ENCODE measurements around the gene COL5A1. TPM values are rescaled to one million over a fixed set of nuclear protein-coding genes. Genes with fewer than 3 reads are reported as not detected.

The COL5A1 gene
- total and polyA plus RNA-seq, 2 experiments from 2014 or later: 2.5 to 13.1 TPM

DNA sequence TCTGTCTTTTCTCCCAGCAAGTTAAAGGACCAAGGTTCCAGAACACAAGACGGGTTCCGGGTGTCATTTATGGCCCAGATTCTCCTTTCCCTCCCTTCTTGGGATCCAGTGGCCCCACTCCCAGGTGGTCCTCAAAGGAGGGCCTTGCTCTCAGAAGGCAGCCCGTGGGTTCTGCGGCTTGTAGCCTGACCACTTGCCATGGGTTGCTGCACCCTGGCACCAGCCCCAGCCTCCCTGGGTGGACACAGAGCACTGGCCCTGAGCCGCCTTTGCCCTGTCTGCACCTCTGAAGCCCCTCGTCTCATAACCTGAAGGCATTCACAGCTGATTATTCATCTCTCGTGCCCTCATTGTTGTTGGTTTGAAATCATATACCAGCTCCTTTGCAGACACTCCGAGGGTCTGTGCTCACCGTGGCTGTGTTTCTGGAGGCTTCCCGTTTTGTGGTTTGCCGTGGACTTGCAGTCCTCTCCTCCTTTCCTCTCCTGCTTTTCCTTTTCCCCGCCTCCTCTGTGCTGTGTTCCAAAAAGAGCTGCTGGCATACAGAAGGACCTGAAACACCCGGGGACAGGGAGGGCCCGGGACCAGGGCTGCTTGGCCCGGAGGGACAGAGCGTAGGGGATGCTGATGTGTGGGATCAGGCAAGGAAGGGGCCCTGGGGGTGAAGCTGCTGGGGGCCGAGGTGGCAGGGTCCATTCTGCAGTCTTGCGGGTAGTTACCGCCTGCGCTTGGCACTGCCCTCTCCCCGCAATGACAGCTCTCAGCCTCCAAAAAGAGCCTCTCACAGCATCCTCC, 189.5 kb downstream of the COL5A1 start (continued):
- TF ChIP-seq, protein P1, sequence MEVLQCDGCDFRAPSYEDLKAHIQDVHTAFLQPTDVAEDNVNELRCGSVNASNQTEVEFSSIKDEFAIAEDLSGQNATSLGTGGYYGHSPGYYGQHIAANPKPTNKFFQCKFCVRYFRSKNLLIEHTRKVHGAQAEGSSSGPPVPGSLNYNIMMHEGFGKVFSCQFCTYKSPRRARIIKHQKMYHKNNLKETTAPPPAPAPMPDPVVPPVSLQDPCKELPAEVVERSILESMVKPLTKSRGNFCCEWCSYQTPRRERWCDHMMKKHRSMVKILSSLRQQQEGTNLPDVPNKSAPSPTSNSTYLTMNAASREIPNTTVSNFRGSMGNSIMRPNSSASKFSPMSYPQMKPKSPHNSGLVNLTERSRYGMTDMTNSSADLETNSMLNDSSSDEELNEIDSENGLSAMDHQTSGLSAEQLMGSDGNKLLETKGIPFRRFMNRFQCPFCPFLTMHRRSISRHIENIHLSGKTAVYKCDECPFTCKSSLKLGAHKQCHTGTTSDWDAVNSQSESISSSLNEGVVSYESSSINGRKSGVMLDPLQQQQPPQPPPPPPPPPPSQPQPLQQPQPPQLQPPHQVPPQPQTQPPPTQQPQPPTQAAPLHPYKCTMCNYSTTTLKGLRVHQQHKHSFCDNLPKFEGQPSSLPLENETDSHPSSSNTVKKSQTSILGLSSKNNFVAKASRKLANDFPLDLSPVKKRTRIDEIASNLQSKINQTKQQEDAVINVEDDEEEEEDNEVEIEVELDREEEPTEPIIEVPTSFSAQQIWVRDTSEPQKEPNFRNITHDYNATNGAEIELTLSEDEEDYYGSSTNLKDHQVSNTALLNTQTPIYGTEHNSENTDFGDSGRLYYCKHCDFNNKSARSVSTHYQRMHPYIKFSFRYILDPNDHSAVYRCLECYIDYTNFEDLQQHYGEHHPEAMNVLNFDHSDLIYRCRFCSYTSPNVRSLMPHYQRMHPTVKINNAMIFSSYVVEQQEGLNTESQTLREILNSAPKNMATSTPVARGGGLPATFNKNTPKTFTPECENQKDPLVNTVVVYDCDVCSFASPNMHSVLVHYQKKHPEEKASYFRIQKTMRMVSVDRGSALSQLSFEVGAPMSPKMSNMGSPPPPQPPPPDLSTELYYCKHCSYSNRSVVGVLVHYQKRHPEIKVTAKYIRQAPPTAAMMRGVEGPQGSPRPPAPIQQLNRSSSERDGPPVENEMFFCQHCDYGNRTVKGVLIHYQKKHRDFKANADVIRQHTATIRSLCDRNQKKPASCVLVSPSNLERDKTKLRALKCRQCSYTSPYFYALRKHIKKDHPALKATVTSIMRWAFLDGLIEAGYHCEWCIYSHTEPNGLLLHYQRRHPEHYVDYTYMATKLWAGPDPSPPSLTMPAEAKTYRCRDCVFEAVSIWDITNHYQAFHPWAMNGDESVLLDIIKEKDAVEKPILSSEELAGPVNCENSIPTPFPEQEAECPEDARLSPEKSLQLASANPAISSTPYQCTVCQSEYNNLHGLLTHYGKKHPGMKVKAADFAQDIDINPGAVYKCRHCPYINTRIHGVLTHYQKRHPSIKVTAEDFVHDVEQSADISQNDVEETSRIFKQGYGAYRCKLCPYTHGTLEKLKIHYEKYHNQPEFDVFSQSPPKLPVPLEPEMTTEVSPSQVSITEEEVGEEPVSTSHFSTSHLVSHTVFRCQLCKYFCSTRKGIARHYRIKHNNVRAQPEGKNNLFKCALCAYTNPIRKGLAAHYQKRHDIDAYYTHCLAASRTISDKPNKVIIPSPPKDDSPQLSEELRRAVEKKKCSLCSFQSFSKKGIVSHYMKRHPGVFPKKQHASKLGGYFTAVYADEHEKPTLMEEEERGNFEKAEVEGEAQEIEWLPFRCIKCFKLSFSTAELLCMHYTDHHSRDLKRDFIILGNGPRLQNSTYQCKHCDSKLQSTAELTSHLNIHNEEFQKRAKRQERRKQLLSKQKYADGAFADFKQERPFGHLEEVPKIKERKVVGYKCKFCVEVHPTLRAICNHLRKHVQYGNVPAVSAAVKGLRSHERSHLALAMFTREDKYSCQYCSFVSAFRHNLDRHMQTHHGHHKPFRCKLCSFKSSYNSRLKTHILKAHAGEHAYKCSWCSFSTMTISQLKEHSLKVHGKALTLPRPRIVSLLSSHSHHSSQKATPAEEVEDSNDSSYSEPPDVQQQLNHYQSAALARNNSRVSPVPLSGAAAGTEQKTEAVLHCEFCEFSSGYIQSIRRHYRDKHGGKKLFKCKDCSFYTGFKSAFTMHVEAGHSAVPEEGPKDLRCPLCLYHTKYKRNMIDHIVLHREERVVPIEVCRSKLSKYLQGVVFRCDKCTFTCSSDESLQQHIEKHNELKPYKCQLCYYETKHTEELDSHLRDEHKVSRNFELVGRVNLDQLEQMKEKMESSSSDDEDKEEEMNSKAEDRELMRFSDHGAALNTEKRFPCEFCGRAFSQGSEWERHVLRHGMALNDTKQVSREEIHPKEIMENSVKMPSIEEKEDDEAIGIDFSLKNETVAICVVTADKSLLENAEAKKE (CRISPR knock-in tag; IDR thresholded peaks at IDR 0.05): no peak
- TF ChIP-seq, protein P2, sequence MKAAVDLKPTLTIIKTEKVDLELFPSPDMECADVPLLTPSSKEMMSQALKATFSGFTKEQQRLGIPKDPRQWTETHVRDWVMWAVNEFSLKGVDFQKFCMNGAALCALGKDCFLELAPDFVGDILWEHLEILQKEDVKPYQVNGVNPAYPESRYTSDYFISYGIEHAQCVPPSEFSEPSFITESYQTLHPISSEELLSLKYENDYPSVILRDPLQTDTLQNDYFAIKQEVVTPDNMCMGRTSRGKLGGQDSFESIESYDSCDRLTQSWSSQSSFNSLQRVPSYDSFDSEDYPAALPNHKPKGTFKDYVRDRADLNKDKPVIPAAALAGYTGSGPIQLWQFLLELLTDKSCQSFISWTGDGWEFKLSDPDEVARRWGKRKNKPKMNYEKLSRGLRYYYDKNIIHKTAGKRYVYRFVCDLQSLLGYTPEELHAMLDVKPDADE (IDR thresholded peaks at IDR 0.05): no peak
- TF ChIP-seq POLR2AphosphoS5 (IDR thresholded peaks at IDR 0.05; ENCODE audit: low read depth) (no peak), STAT1 (IDR thresholded peaks at IDR 0.05; ENCODE audit: unreplicated experiment) (no peak)
- TF ChIP-seq, protein P3, sequence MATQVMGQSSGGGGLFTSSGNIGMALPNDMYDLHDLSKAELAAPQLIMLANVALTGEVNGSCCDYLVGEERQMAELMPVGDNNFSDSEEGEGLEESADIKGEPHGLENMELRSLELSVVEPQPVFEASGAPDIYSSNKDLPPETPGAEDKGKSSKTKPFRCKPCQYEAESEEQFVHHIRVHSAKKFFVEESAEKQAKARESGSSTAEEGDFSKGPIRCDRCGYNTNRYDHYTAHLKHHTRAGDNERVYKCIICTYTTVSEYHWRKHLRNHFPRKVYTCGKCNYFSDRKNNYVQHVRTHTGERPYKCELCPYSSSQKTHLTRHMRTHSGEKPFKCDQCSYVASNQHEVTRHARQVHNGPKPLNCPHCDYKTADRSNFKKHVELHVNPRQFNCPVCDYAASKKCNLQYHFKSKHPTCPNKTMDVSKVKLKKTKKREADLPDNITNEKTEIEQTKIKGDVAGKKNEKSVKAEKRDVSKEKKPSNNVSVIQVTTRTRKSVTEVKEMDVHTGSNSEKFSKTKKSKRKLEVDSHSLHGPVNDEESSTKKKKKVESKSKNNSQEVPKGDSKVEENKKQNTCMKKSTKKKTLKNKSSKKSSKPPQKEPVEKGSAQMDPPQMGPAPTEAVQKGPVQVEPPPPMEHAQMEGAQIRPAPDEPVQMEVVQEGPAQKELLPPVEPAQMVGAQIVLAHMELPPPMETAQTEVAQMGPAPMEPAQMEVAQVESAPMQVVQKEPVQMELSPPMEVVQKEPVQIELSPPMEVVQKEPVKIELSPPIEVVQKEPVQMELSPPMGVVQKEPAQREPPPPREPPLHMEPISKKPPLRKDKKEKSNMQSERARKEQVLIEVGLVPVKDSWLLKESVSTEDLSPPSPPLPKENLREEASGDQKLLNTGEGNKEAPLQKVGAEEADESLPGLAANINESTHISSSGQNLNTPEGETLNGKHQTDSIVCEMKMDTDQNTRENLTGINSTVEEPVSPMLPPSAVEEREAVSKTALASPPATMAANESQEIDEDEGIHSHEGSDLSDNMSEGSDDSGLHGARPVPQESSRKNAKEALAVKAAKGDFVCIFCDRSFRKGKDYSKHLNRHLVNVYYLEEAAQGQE (IDR thresholded peaks at IDR 0.05; ENCODE audit: unreplicated experiment): no peak

Measured in GM23338 (cell line).